ENCODE measurements around the gene ETS1.
"Not testable (repeated sequence)": the region's sequence is repeated elsewhere in the genome, so short reads cannot be mapped to it uniquely, and the experiment has no call there.

Gene ETS1

GRCh38 chr11:128448981-128449713 is 138.2 kb downstream of the ETS1 start:
- TF ChIP-seq CTCF (IDR thresholded peaks at IDR 0.05; ENCODE audit: control insufficient read depth, extremely low read depth, insufficient read depth): no peak
- no peak overlapping the region for H3K4me3 ChIP-seq (ENCODE audit: low read depth, low read length)
- DNase-seq (ENCODE audit: low read depth): no peak

GRCh38 chr11:128448200-128448886 is 139.0 kb downstream of the ETS1 start:
- no peak for TF ChIP-seq CTCF (IDR thresholded peaks at IDR 0.05; ENCODE audit: control insufficient read depth, extremely low read depth, insufficient read depth)
- H3K4me3 ChIP-seq (ENCODE audit: low read depth, low read length): no peak overlapping the region
- DNase-seq (ENCODE audit: low read depth): no peak

GRCh38 chr11:128447233-128447632 is 140.1 kb downstream of the ETS1 start:
- H3K4me3 ChIP-seq (ENCODE audit: low read depth, low read length): no peak overlapping the region
- TF ChIP-seq CTCF (IDR thresholded peaks at IDR 0.05; ENCODE audit: control insufficient read depth, extremely low read depth, insufficient read depth): no peak
- no peak for DNase-seq (ENCODE audit: low read depth)

- not testable (repeated sequence) for H3K4me3 ChIP-seq (ENCODE audit: low read depth, low read length); DNase-seq (ENCODE audit: low read depth)
Measured at GRCh38 chr11:128445921-128446320, 141.4 kb downstream of the ETS1 start.

GRCh38 chr11:128437136-128437535 is 150.2 kb downstream of the ETS1 start:
- DNase-seq (ENCODE audit: low read depth): no peak
- no peak for TF ChIP-seq CTCF (IDR thresholded peaks at IDR 0.05; ENCODE audit: control insufficient read depth, extremely low read depth, insufficient read depth)
- H3K4me3 ChIP-seq (ENCODE audit: low read depth, low read length): no peak overlapping the region

GRCh38 chr11:128434818-128435217 is 152.5 kb downstream of the ETS1 start:
- no peak overlapping the region for H3K4me3 ChIP-seq (ENCODE audit: low read depth, low read length)
- DNase-seq (ENCODE audit: low read depth): no peak
- TF ChIP-seq CTCF (IDR thresholded peaks at IDR 0.05; ENCODE audit: control insufficient read depth, extremely low read depth, insufficient read depth): no peak

- no peak for TF ChIP-seq CTCF (IDR thresholded peaks at IDR 0.05; ENCODE audit: control insufficient read depth, extremely low read depth, insufficient read depth)
- H3K4me3 ChIP-seq (ENCODE audit: low read depth, low read length): no peak overlapping the region
- DNase-seq (ENCODE audit: low read depth): no peak
Measured at GRCh38 chr11:128434411-128434810, 152.9 kb downstream of the ETS1 start.

All from LNCaP clone FGC (cell line).